Nephron (organoid): ENCODE measurements around the gene NUSAP1.
A peak's percentile ranks its signal among the peaks of the same experiment; 100 is the strongest.

ENCODE experiments used
- H3K27ac Mint-ChIP-seq, 3 experiments: 2 replicates each; pipeline ENCODE4 v1.8.0; 2020; ENCODE audit warnings: mixed read lengths in 3 of 3, mild to moderate bottlenecking in 2 of 3, moderate library complexity in 1 of 3
- H3K27me3 Mint-ChIP-seq: 2 replicates; pipeline ENCODE4 v1.8.0; 2021; ENCODE audit warnings: low read depth, mild to moderate bottlenecking, moderate library complexity, mixed read lengths
- H3K36me3 Mint-ChIP-seq: 2 replicates; pipeline ENCODE4 v1.8.0; 2020; ENCODE audit warnings: low read depth, mixed read lengths
- H3K4me1 Mint-ChIP-seq: 2 replicates; pipeline ENCODE4 v1.8.0; 2020; ENCODE audit warnings: mixed read lengths
- H3K4me3 Mint-ChIP-seq, 3 experiments: 2 replicates each; pipeline ENCODE4 v1.8.0; 2020; ENCODE audit warnings: mild to moderate bottlenecking in 3 of 3, mixed read lengths in 3 of 3, moderate library complexity in 2 of 3
- H3K9me3 Mint-ChIP-seq: 2 replicates; pipeline ENCODE4 v1.8.0; 2020; ENCODE audit warnings: mixed read lengths
- CTCF ChIP-seq, 3 experiments: fragments of 200-600 bp; sonication (generic); IDR thresholded peaks; one replicate each; pipeline ENCODE4 v1.5.0; 2021; ENCODE audit warnings: antibody characterized with exemption in 3 of 3; ENCODE audit not compliant: unreplicated experiment in 3 of 3

NUSAP1 gene

GRCh38 chr15:41411031-41411430 is 78.3 kb downstream of the NUSAP1 start:
- Mint-ChIP-seq H3K4me1 (peaks cover 4% of the 10 kb centered on the region), H3K9me3 (no peaks in the 10 kb centered on the region), H3K36me3 (no peaks in the 10 kb centered on the region), H3K4me3 (peak overlapping the region in 1 of 3 experiments; percentile 45), H3K27ac (no peak overlapping the region), H3K27me3 (no peaks in the 10 kb centered on the region)
- TF ChIP-seq CTCF (IDR thresholded peaks at IDR 0.05; ENCODE audit: unreplicated experiment in 3 of 3): no peak

GRCh38 chr15:41411441-41411840 is 78.8 kb downstream of the NUSAP1 start:
- H3K4me1 Mint-ChIP-seq: peaks cover 8% of the 10 kb centered on the region
- no peaks in the 10 kb centered on the region for H3K9me3 Mint-ChIP-seq
- H3K27ac Mint-ChIP-seq: no peak overlapping the region
- H3K4me3 Mint-ChIP-seq: no peak overlapping the region
- no peaks in the 10 kb centered on the region for H3K36me3 Mint-ChIP-seq
- no peak for TF ChIP-seq CTCF (IDR thresholded peaks at IDR 0.05; ENCODE audit: unreplicated experiment in 3 of 3)
- H3K27me3 Mint-ChIP-seq: no peaks in the 10 kb centered on the region

- peaks cover 3% of the 10 kb centered on the region for H3K27me3 Mint-ChIP-seq
- peak overlapping the region; percentile 75 to 95 (median 93) for H3K27ac Mint-ChIP-seq
- peak overlapping the region; percentile 92 to 99 (median 93) for H3K4me3 Mint-ChIP-seq
- no peaks in the 10 kb centered on the region for H3K36me3 Mint-ChIP-seq
- peaks cover 37% of the 10 kb centered on the region for H3K4me1 Mint-ChIP-seq
- no peaks in the 10 kb centered on the region for H3K9me3 Mint-ChIP-seq
- TF ChIP-seq CTCF (IDR thresholded peaks at IDR 0.05; ENCODE audit: unreplicated experiment in 3 of 3): no peak
Measured at GRCh38 chr15:41416128-41416741, 83.6 kb downstream of the NUSAP1 start.

- H3K27ac Mint-ChIP-seq: peak within 1 kb of the TSS; percentile 81 to 95 (median 93)
- peaks cover 37% of the 10 kb centered on the region for H3K4me1 Mint-ChIP-seq
- H3K9me3 Mint-ChIP-seq: no peaks in the 10 kb centered on the region
- H3K36me3 Mint-ChIP-seq: no peaks in the 10 kb centered on the region
- H3K27me3 Mint-ChIP-seq: peaks cover 3% of the 10 kb centered on the region
- peak within 1 kb of the TSS; percentile 92 to 99 (median 93) for H3K4me3 Mint-ChIP-seq
- no peak for TF ChIP-seq CTCF (IDR thresholded peaks at IDR 0.05; ENCODE audit: unreplicated experiment in 3 of 3)
Measured at GRCh38 chr15:41416742-41417417, 84.2 kb downstream of the NUSAP1 start, which contains the start of gene RTF1. RTF1 (plus strand) TSS chr15:41417095; CDS start chr15:41417116, 21 bp downstream.

- no peak for TF ChIP-seq CTCF (IDR thresholded peaks at IDR 0.05; ENCODE audit: unreplicated experiment in 3 of 3)
- Mint-ChIP-seq H3K27ac (peak overlapping the region; percentile 81 to 95 (median 90)), H3K4me3 (peak overlapping the region; percentile 92 to 99 (median 93)), H3K27me3 (peaks cover 3% of the 10 kb centered on the region), H3K36me3 (no peaks in the 10 kb centered on the region), H3K9me3 (no peaks in the 10 kb centered on the region), H3K4me1 (peaks cover 37% of the 10 kb centered on the region)
Measured at GRCh38 chr15:41417418-41418195, 84.9 kb downstream of the NUSAP1 start.
